GM10266 (cell line): ENCODE measurements around the gene ACVR1B.

Experiments used
- DNase-seq: peaks from one replicate; pipeline ENCODE4 v3.0.0; 2012; ENCODE audit errors: extremely low spot score
- CTCF ChIP-seq: IDR thresholded peaks from 2 replicates; pipeline ENCODE4 v1.5.1; 2012; ENCODE audit warnings: mild to moderate bottlenecking, low read depth; ENCODE audit not compliant: control insufficient read depth, insufficient read depth; ENCODE audit errors: missing control alignments

The ACVR1B gene

GRCh38 chr12:52027085-52027843, 75.8 kb downstream of the ACVR1B start:
- DNase-seq = no peak

GRCh38 chr12:52029685-52030084, 78.2 kb downstream of the ACVR1B start:
- TF ChIP-seq CTCF = no peak
- no peak for DNase-seq

More at GRCh38 chr12:52027085-52027843, 75.8 kb downstream of the ACVR1B start:
- TF ChIP-seq CTCF = no peak

GRCh38 chr12:52032446-52032803, 80.9 kb downstream of the ACVR1B start:
- no peak for DNase-seq
- TF ChIP-seq CTCF = no peak

- peak; percentile 95 for DNase-seq
- TF ChIP-seq CTCF = no peak
These were observed 81.4 kb downstream of the ACVR1B start for GRCh38 chr12:52032804-52033445.

GRCh38 chr12:52033446-52034140, 82.1 kb downstream of the ACVR1B start:
- TF ChIP-seq CTCF = no peak
- DNase-seq = no peak

GRCh38 chr12:52035190-52035589, 83.7 kb downstream of the ACVR1B start:
- no peak for DNase-seq
- TF ChIP-seq CTCF = no peak
